Fibroblast of lung (primary cell): Measurements from ENCODE around the gene CELF2. TPM values are rescaled to one million over a fixed set of nuclear protein-coding genes. Genes with fewer than 3 reads are reported as not detected.

Experiments used
- DNase-seq, 2 donors: peaks; one replicate each; pipeline versions ENCODE4 v3.0.0 to v3.0.0-alpha.2; 2010; ENCODE audit warnings: low read depth in 2 of 2
- H2AFZ ChIP-seq: 2 replicates; pipeline ENCODE4 v1.5.1; 2012; ENCODE audit warnings: low read length, control low read depth, inconsistent platforms
- H3K27ac ChIP-seq: 2 replicates; pipeline ENCODE4 v1.5.1; 2011; ENCODE audit warnings: low read length, control low read depth; ENCODE audit not compliant: insufficient read depth
- H3K27me3 ChIP-seq: 2 replicates; pipeline ENCODE4 v1.5.1; 2011; ENCODE audit warnings: mild to moderate bottlenecking, low read length; ENCODE audit not compliant: control insufficient read depth, insufficient read depth
- H3K36me3 ChIP-seq: 2 replicates; pipeline ENCODE4 v1.5.1; 2011; ENCODE audit warnings: low read length; ENCODE audit not compliant: control insufficient read depth, insufficient read depth
- H3K4me1 ChIP-seq: 2 replicates; pipeline ENCODE4 v1.5.1; 2011; ENCODE audit warnings: low read length; ENCODE audit not compliant: control insufficient read depth, insufficient read depth; ENCODE audit errors: extremely low read depth
- H3K4me2 ChIP-seq: 2 replicates; pipeline ENCODE4 v1.5.1; 2011; ENCODE audit warnings: low read length, control low read depth; ENCODE audit not compliant: insufficient read depth; ENCODE audit errors: extremely low read depth
- H3K4me3 ChIP-seq, 4 experiments: fragments of 200-600 bp in 1 of 4; sonication (generic) in 1 of 4; replicated peaks in 1 of 4; 2 replicates each; pipeline ENCODE4 v1.5.1; 2011 to 2016; ENCODE audit warnings: low read length in 4 of 4, low read depth in 3 of 4, mild to moderate bottlenecking in 3 of 4, control low read depth in 2 of 4, inconsistent platforms in 1 of 4, mixed read lengths in 1 of 4; ENCODE audit not compliant: insufficient read depth in 1 of 4; ENCODE audit errors: control extremely low read depth in 1 of 4
- H3K79me2 ChIP-seq: 2 replicates; pipeline ENCODE4 v1.5.1; 2012; ENCODE audit warnings: mild to moderate bottlenecking, low read length, inconsistent platforms; ENCODE audit not compliant: control insufficient read depth, insufficient read depth
- H3K9ac ChIP-seq: 2 replicates; pipeline ENCODE4 v1.5.1; 2011; ENCODE audit warnings: mild to moderate bottlenecking, low read length, control low read depth; ENCODE audit not compliant: insufficient read depth
- H3K9me3 ChIP-seq: 2 replicates; pipeline ENCODE4 v1.5.1; 2012; ENCODE audit warnings: low read depth, low read length; ENCODE audit not compliant: control insufficient read depth, insufficient read depth
- H4K20me1 ChIP-seq: 2 replicates; pipeline ENCODE4 v1.5.1; 2011; ENCODE audit warnings: low read length; ENCODE audit not compliant: control insufficient read depth, insufficient read depth; ENCODE audit errors: extremely low read depth
- CTCF ChIP-seq, 2 donors: IDR thresholded peaks in 1 of 2; conservative IDR thresholded peaks in 1 of 2; 1 replicate in 1 of 2; 2 replicates in 1 of 2; pipeline ENCODE4 v1.5.1; 2011 to 2012; ENCODE audit warnings: low read length in 2 of 2, control low read depth in 1 of 2, inconsistent platforms in 1 of 2, low read depth in 1 of 2, mild to moderate bottlenecking in 1 of 2
- EZH2 ChIP-seq: IDR thresholded peaks from 2 replicates; pipeline ENCODE4 v1.5.1; 2012; ENCODE audit warnings: low read length, control low read depth, mild to moderate bottlenecking; ENCODE audit errors: missing control alignments
- polyA plus RNA-seq, 2 donors: library from polyadenylated mRNA; depleted of rRNA in 1 of 2; stranded (reverse) in 1 of 2; unstranded in 1 of 2; fragments of >200 nt; gene quantifications; 2 replicates each; pipeline ENCODE4 v1.2.1, GENCODE V29; 2011 to 2012; ENCODE audit warnings: missing spikeins in 1 of 2
- total RNA-seq: library from RNA; depleted of rRNA; stranded (reverse); fragments of >200 nt; gene quantifications from 2 replicates; pipeline ENCODE4 v1.2.1, GENCODE V29; 2014

Gene CELF2
- total and polyA plus RNA-seq, 2 donors (not counting 1 experiment from before 2014, with no cell fraction given) = 16.9 to 25.1 TPM

GRCh38 chr10:11230498-11231167 lies 213.0 kb downstream of the CELF2 start:
- Histone ChIP-seq H3K4me3 (no peak overlapping the region), H3K9me3 (no peaks in the 10 kb centered on the region)
- TF ChIP-seq CTCF (conservative IDR thresholded peaks at IDR 0.05 in 1 of 2, IDR thresholded peaks at IDR 0.05 in 1 of 2; ENCODE audit: low read depth in 1 of 2, low read length in 2 of 2) (no peak), EZH2 (no peak)

GRCh38 chr10:11231285-11231684 lies 213.6 kb downstream of the CELF2 start:
- no peaks in the 10 kb centered on the region for H3K79me2 ChIP-seq
- H3K27ac ChIP-seq = no peak overlapping the region
- no peaks in the 10 kb centered on the region for H3K27me3 ChIP-seq
- H3K36me3 ChIP-seq = no peaks in the 10 kb centered on the region
- no peak overlapping the region for H3K4me3 ChIP-seq
- TF ChIP-seq EZH2 = no peak
- TF ChIP-seq CTCF (conservative IDR thresholded peaks at IDR 0.05 in 1 of 2, IDR thresholded peaks at IDR 0.05 in 1 of 2; ENCODE audit: low read depth in 1 of 2, low read length in 2 of 2) = no peak
- H3K9me3 ChIP-seq = no peaks in the 10 kb centered on the region
- no peaks in the 10 kb centered on the region for H4K20me1 ChIP-seq
- no peak for DNase-seq
- H3K4me1 ChIP-seq = no peaks in the 10 kb centered on the region
- H3K4me2 ChIP-seq = no peak overlapping the region
- H2AFZ ChIP-seq = no peak overlapping the region
- H3K9ac ChIP-seq = no peak overlapping the region

More at GRCh38 chr10:11230498-11231167, 213.0 kb downstream of the CELF2 start:
- H2AFZ ChIP-seq = no peak overlapping the region
- H3K9ac ChIP-seq = no peak overlapping the region
- no peak for DNase-seq
- no peak overlapping the region for H3K27ac ChIP-seq
- no peaks in the 10 kb centered on the region for H3K4me1 ChIP-seq
- no peaks in the 10 kb centered on the region for H3K27me3 ChIP-seq
- H4K20me1 ChIP-seq = no peaks in the 10 kb centered on the region
- H3K4me2 ChIP-seq = no peak overlapping the region
- H3K79me2 ChIP-seq = no peaks in the 10 kb centered on the region
- no peaks in the 10 kb centered on the region for H3K36me3 ChIP-seq

DNA sequence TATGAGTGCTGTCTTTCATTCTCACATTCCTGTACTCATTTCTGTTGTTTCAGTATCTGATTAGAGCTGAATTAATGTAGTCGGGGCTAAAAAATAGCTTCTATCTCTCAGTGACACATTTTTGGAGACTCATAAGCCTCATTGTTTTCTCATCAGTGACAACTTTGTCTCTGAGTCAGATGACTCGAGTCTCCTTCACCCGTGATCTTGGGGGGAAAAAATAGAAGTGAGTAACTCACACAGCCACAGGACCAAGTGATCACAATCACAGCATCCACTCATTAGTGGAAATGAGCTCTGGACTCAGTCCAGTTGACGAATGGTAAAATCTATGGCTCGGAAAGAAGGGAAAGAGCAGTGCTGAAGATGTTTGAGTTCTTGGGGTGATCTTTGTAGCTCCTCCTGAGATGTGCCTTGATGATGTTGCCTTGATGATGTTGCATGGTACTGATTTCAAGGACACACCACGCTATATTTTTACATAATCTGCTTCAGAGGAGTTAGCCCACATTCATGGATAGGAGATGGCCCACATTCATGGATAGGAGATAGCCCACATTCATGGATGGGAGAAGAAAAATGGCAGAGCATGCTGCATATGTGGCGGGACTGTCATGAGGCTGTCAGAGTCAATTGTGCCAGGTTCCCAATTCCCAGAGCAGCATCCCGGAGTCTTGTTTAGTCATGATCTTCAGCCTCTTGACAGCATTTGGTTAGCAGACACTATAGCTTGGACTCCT lies 214.7 kb downstream of the CELF2 start:
- no peaks in the 10 kb centered on the region for H3K79me2 ChIP-seq
- no peaks in the 10 kb centered on the region for H4K20me1 ChIP-seq
- H3K36me3 ChIP-seq = no peaks in the 10 kb centered on the region
- no peak overlapping the region for H3K9ac ChIP-seq
- H3K4me2 ChIP-seq = no peak overlapping the region
- TF ChIP-seq CTCF (conservative IDR thresholded peaks at IDR 0.05 in 1 of 2, IDR thresholded peaks at IDR 0.05 in 1 of 2; ENCODE audit: low read depth in 1 of 2, low read length in 2 of 2) = no peak
- no peak for TF ChIP-seq EZH2
- no peak overlapping the region for H3K4me3 ChIP-seq
- no peak overlapping the region for H2AFZ ChIP-seq
- no peaks in the 10 kb centered on the region for H3K4me1 ChIP-seq
- H3K27ac ChIP-seq = no peak overlapping the region
- no peak for DNase-seq
- no peaks in the 10 kb centered on the region for H3K27me3 ChIP-seq
- no peaks in the 10 kb centered on the region for H3K9me3 ChIP-seq
